NCI-H446 treated with DMSO at 0.1 percent for 48 hours (cell line): Measurements from ENCODE around the gene KIAA1671.

ENCODE experiments used
- DNase-seq: peaks from one replicate; lab custom pipeline; 2025; lab: John Stamatoyannopoulos, UW

KIAA1671 gene

GRCh38 chr22:24981656-24982055 is 29.1 kb downstream of the KIAA1671 start:
- DNase-seq, result no peak

- no peak for DNase-seq
Measured at GRCh38 chr22:24982301-24983056, 30.0 kb downstream of the KIAA1671 start.

GRCh38 chr22:24983151-24983550 is 30.6 kb downstream of the KIAA1671 start:
- no peak for DNase-seq

- DNase-seq, result no peak
Measured at GRCh38 chr22:24984122-24984521, 31.6 kb downstream of the KIAA1671 start.

GRCh38 chr22:24985826-24986214 is 33.3 kb downstream of the KIAA1671 start:
- DNase-seq, result no peak

- no peak for DNase-seq
Measured at GRCh38 chr22:24986816-24987215, 34.3 kb downstream of the KIAA1671 start.

- no peak for DNase-seq
Measured at GRCh38 chr22:24989135-24989534, 36.6 kb downstream of the KIAA1671 start.

GRCh38 chr22:24989541-24989951 is 37.0 kb downstream of the KIAA1671 start:
- no peak for DNase-seq

- no peak for DNase-seq
Measured at GRCh38 chr22:24990344-24990905, 37.9 kb downstream of the KIAA1671 start.

GRCh38 chr22:24992946-24993345 is 40.4 kb downstream of the KIAA1671 start:
- no peak for DNase-seq

- no peak for DNase-seq
Measured at GRCh38 chr22:24994070-24994763, 41.7 kb downstream of the KIAA1671 start.

- DNase-seq, result no peak
Measured at GRCh38 chr22:24995649-24996180, 43.2 kb downstream of the KIAA1671 start.

- DNase-seq, result no peak
Measured at GRCh38 chr22:24996420-24996952, 44.0 kb downstream of the KIAA1671 start.

GRCh38 chr22:24997023-24997422 is 44.5 kb downstream of the KIAA1671 start:
- DNase-seq, result no peak

- DNase-seq, result no peak
Measured at GRCh38 chr22:25000686-25001085, 48.2 kb downstream of the KIAA1671 start.

- no peak for DNase-seq
Measured at GRCh38 chr22:25002241-25002985, 49.9 kb downstream of the KIAA1671 start.

GRCh38 chr22:25006354-25006753 is 53.8 kb downstream of the KIAA1671 start:
- DNase-seq, result no peak

GRCh38 chr22:25007444-25008106 is 55.1 kb downstream of the KIAA1671 start:
- DNase-seq, result no peak

- no peak for DNase-seq
Measured at GRCh38 chr22:25008666-25009065, 56.1 kb downstream of the KIAA1671 start.

GRCh38 chr22:25012741-25013143 is 60.2 kb downstream of the KIAA1671 start:
- no peak for DNase-seq

- no peak for DNase-seq
Measured at GRCh38 chr22:25013607-25014006, 61.1 kb downstream of the KIAA1671 start.
